AG08396 (cell line): ENCODE data around the gene AUTS2.

Experiments used
- DNase-seq: peaks from one replicate; pipeline ENCODE4 v3.0.0; 2012; ENCODE audit warnings: low spot score, mixed read lengths

The AUTS2 gene

DNA sequence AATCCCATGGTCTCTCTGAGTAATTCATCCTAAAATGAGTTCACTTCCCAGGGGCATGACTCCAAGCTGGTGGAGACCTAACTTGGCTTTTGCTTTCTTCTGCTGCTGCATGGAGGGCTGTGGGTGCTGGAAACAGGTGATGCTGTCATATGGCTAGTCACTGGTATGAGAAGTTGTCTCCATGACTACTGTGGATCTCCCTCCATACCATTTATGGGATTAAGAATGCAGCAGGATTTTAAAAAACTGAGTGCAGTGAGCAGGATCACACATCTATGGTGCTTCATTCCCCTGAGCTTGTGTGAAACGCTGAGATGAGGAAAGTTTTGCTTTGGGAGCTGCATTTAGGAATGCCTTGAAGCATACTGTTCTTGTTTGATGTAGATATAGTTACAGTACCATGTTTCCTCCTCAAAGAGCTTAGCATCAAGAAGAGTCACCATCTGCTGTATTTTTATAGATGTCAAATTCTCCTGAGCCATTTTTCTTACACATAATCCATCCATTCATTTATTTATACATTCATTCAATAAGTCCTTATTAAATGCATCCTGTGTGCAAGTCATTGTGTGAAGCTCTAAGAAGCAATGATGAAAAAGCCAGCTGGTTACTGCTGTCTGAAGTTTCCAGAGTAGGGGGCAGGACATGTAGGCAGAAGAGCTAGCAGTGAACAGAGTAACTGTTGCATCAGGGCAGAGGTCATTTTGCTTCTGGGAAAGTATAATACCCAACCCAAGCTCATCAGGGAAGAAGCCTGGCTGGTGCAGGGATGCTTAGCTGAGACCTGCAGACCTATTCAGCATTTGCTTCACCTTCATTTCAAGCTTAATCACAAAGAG lies 534.8 kb downstream of the AUTS2 start:
- DNase-seq: no peak

- DNase-seq: no peak
Observed at GRCh38 chr7:70134029-70134770, 535.9 kb downstream of the AUTS2 start.

DNA sequence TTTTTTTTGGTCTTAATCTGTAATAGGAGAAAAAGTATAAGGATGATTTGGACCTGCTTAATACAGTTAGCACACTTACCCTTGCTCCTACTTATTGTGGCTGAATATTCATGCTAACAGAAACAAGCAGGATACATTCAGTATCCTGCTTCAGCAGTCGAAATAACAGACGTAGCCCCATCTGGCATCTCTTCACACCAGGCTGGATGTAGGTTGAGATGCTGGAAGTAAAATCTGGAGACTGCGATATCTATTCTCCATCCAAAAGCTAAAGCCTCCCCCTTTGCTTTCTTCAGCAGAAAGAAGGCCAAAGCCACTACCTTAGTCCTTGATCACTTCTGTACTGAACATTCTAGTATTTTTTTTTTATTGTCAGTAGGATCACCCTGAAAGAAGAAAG lies 537.4 kb downstream of the AUTS2 start:
- DNase-seq: no peak

DNA sequence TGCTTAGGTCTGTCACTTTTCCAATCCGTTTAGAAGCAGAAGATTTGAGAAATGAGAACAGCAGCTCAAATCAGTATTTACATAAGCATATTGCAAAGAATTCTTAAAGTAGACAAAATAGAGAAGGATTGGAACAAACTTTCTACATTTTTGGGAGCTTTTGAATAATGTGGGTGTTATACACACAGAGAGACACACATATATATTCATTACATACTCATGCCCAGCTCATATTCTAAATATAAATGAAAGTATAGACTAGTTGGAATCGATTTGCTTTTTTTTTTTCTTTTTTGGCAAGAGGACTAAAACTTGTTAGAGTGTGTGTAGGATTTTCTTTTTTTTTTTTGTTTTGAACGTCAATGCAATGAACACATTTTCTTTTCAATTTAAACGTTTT lies 538.9 kb downstream of the AUTS2 start:
- no peak for DNase-seq

DNA sequence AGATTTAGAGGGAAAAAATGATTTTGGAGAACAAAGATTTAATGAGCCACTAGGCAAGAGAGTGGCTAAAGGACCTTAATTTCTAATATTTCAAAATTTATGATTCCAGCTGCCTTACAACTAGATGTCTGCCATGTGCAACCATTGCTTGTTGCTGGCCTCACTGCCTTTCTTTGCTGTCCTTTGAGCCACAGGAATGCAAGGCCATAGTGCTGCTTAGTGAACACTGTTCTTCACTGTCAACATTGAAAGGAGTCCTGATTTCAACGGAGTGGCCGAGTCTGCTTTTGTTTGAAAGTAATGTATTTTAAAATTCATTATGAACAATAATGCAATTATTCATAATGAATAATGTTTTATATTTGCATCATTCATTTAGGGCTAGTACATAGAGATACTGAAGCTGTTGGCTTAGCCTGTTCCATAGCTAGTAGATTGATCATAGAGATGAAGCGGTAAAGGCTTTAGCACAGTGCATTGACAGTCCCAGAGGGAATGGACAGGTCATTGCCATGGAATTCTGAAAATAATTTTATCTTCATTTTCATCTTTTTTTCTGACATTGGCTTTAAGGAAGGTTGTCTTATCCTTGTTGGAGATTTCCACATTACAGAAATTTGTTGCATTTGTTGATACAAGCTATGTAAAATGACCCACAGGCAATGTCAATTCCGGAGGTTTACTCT lies 544.1 kb downstream of the AUTS2 start:
- DNase-seq: no peak

GRCh38 chr7:70143075-70144044 lies 545.1 kb downstream of the AUTS2 start:
- DNase-seq: no peak

DNA sequence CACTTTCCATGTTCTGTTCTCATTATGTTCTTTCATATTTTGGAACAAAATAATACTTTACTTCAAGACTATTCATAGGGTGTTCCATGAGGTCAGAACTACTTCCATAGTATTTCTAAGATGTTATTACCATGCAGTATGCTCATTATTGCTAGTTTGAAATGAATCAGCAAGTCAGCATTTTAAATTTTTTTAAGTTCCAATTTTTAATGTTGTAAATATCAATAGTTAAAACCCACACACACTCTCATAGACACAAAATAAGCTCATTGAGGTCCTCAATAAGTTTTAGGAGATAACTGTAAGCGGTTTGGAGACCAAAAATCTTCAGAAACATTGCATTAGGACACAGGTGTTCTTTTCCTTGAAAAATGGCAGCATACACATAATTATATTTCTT lies 550.7 kb downstream of the AUTS2 start:
- no peak for DNase-seq

DNA sequence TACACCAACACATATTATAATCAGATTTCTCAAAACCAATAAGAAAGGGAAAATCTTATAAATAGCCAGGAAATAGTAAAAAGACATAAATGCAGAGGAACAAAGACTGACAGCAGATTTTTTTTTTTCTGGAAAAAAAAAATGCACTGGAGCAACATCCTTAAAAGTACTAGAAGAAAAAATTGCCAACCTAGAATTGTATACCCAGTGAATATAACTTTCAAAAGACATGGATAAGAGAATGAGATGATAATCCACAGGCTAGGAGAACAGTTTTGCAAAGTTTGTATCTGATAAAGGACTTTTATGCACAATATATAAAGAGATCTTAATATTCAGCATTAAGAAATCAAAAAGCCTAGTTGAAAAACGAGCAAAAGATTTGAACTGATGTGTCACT lies 554.0 kb downstream of the AUTS2 start:
- no peak for DNase-seq

GRCh38 chr7:70153933-70154332 lies 555.7 kb downstream of the AUTS2 start:
- DNase-seq: no peak

GRCh38 chr7:70154521-70155180 lies 556.4 kb downstream of the AUTS2 start:
- no peak for DNase-seq

GRCh38 chr7:70156057-70156456 lies 557.8 kb downstream of the AUTS2 start:
- DNase-seq: no peak

DNA sequence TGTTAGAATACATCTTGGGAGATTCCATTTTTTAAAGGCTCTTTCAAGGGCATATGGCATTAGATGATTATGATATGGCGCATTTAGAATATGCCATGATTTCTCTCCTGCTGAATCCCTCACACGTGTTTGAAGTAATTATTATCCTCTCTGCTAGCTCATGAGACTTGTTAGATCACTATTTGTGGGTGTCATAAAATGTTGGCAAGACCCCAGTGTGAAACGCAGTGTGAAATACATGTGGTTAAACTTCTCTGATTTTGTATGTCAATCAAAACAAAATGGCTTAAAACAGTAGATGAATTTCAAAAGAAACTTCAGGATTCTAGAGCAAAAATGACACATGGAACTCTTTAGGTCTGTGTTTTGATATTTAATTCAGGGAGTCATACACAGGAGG lies 560.8 kb downstream of the AUTS2 start:
- no peak for DNase-seq

DNA sequence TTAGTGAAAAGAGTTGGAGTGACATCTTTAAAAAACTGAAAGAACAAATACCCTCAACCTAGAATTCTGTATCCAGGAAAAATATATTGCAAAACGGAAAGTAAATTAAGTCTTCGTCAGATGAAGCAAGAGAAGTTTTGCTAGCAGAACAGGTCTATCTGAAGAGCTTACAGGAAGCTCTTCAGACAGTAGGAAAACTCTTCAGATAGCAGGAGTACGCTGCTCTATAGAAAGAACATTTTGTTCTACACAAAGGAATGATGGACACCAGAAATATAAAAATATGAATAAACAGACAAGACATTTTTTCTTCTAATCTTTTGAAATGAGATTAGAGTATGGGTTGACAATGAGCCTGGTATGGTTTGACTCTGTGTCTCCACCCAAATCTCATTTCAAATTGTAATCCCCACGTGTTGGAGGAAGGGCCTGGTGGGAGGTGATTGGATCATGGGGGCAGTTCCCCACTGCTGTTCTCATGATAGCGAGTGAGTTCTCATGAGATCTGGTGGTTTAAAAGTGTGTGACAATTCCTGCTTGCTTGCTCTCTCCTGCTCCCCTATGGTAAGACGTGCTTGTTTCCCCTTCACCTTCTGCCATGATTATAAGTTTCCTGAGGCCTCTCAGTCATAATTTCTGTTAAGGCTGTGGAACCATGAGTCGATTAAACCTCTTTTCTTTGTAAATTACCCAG lies 567.3 kb downstream of the AUTS2 start:
- DNase-seq: no peak

DNA sequence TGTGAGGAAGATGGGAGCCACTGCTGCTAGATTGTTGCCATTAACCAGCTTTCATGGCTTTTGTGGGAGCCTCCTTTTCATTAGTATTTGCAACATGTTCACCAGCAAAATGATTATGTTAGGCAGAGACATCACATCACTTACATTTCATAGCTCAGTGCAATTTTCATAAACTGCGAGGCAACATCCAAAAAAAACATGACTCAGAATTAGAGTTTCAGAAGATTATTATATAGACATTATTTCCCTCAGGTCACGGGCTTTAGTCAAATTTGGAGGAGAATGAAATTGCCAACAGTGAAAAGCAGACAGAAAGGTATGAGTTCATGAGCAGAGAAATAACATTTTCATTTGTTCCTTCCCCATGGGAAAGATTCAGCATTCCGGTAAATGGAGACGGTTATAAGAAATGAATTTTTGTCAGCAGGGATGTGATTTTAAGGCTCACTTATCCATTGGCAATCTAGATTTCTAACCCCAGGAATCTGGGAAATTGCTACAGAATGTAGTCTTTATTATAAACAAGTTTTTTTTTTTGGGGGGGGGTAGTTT lies 573.2 kb downstream of the AUTS2 start:
- no peak for DNase-seq

GRCh38 chr7:70177166-70177565 lies 578.9 kb downstream of the AUTS2 start:
- peak; percentile 9 for DNase-seq

- no peak for DNase-seq
Observed at GRCh38 chr7:70178211-70178610, 579.9 kb downstream of the AUTS2 start.

DNA sequence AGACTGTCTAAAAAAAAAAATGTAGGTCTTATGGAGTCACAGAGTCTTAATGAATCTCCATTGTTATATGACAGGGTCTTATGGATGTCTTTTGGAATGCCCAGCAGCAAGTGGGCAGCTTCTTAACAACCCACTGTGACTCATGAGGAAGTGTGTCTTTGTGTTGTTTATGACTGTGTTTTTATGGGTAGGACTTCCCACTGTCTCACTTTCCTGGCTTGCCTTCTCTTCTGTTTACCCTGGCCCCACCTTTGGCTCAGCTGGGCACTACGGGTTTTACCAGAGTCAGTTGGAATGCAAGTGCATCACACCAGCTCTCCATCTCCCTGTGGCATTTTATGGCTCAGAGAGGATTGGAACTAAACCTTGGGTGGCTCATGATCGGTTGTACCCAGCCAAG lies 580.5 kb downstream of the AUTS2 start:
- DNase-seq: no peak

DNA sequence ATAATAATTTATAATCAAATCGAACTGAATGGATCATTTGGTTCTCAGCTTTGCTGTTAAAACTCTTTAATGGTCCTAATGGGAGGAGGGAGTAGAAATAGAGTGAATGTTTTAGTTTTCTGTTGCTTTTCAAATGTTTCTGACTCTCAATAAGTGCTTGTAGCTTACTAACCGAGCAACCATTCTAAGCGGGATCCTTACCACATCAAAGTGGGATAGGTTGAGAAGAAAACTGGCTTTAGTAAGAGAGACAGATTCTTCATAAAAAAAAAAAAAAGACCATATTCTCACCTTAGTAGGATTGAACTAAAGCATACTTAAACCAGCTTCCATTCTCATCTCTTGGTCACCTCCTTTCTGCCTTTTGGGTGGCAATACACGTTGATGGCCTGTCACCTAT lies 584.2 kb downstream of the AUTS2 start:
- DNase-seq: no peak

- no peak for DNase-seq
Observed at GRCh38 chr7:70183278-70183677, 585.0 kb downstream of the AUTS2 start.
